Measurements from ENCODE around the gene FAM47C. TPM values are rescaled to one million over a fixed set of nuclear protein-coding genes. Genes with fewer than 3 reads are reported as not detected.
"Not testable (repeated sequence)": the region's sequence is repeated elsewhere in the genome, so short reads cannot be mapped to it uniquely, and the experiment has no call there.

The FAM47C gene
- total RNA-seq (2022) = not detected in 2 replicates
- not detected for Bru-seq, nascent RNA
- BruChase-seq, experiment 1, labeled RNA remaining after a 6-hour chase = not detected
- not detected for BruChase-seq, experiment 2, labeled RNA remaining after a 2-hour chase
- long read RNA-seq = 0 reads

GRCh38 chrX:37008182-37008581, at the start of gene FAM47C:
FAM47C (plus strand) TSS chrX:37008366; CDS start chrX:37008411, 45 bp downstream.
- POLR2A ChIA-PET; H3K4me3 Mint-ChIP-seq (ENCODE audit: unreplicated experiment); DNase-seq (ENCODE audit: unreplicated experiment); BruUV-seq (replicated peaks); H3K4me1 Mint-ChIP-seq (ENCODE audit: insufficient read depth, unreplicated experiment); intact Hi-C loops (cut with micrococcal nuclease); H3K27ac Mint-ChIP-seq (ENCODE audit: low read depth, unreplicated experiment); H3K36me3 Mint-ChIP-seq (ENCODE audit: insufficient read depth, unreplicated experiment); CTCF ChIA-PET; H3K27me3 Mint-ChIP-seq (ENCODE audit: insufficient read depth, unreplicated experiment): not testable (repeated sequence)
- H3K9me3 Mint-ChIP-seq (ENCODE audit: unreplicated experiment) = peaks cover 14% of the 10 kb centered on the region

GRCh38 chrX:36961590-36961989, 46.6 kb upstream of the FAM47C start:
- no TSS peak for BruUV-seq (replicated peaks)
- ChIA-PET POLR2A (interaction anchor here (1.0 kb wide), 1 partner anchor 11 kb away, joined by 3 read pairs; no protein-coding TSS in a partner anchor), CTCF (no interaction called here)
- Mint-ChIP-seq H3K27ac (ENCODE audit: low read depth, unreplicated experiment) (no peak overlapping the region), H3K4me1 (ENCODE audit: insufficient read depth, unreplicated experiment) (no peaks in the 10 kb centered on the region), H3K36me3 (ENCODE audit: insufficient read depth, unreplicated experiment) (no peaks in the 10 kb centered on the region), H3K4me3 (ENCODE audit: unreplicated experiment) (no peak overlapping the region), H3K9me3 (ENCODE audit: unreplicated experiment) (peaks cover 6% of the 10 kb centered on the region), H3K27me3 (ENCODE audit: insufficient read depth, unreplicated experiment) (peaks cover under 1% of the 10 kb centered on the region)
- no peak for DNase-seq (ENCODE audit: unreplicated experiment)
- intact Hi-C loops (cut with micrococcal nuclease) = no loop called here
- no peak for TF ChIP-seq CTCF (IDR thresholded peaks at IDR 0.05; ENCODE audit: unreplicated experiment)

GRCh38 chrX:36963069-36963808, 44.9 kb upstream of the FAM47C start:
- no peak for DNase-seq (ENCODE audit: unreplicated experiment)
- Mint-ChIP-seq H3K4me1 (ENCODE audit: insufficient read depth, unreplicated experiment) (no peaks in the 10 kb centered on the region), H3K9me3 (ENCODE audit: unreplicated experiment) (peaks cover 5% of the 10 kb centered on the region), H3K36me3 (ENCODE audit: insufficient read depth, unreplicated experiment) (no peaks in the 10 kb centered on the region), H3K27me3 (ENCODE audit: insufficient read depth, unreplicated experiment) (peaks cover 17% of the 10 kb centered on the region), H3K4me3 (ENCODE audit: unreplicated experiment) (no peak overlapping the region), H3K27ac (ENCODE audit: low read depth, unreplicated experiment) (no peak overlapping the region)
- no TSS peak for BruUV-seq (replicated peaks)
- CTCF ChIA-PET = no interaction called here
- POLR2A ChIA-PET = no interaction called here
- intact Hi-C loops (cut with micrococcal nuclease) = no loop called here
- TF ChIP-seq CTCF (IDR thresholded peaks at IDR 0.05; ENCODE audit: unreplicated experiment) = no peak

GRCh38 chrX:36963852-36964251, 44.3 kb upstream of the FAM47C start:
- BruUV-seq (replicated peaks) = no TSS peak
- TF ChIP-seq CTCF (IDR thresholded peaks at IDR 0.05; ENCODE audit: unreplicated experiment) = no peak
- no peak overlapping the region for H3K27ac Mint-ChIP-seq (ENCODE audit: low read depth, unreplicated experiment)
- no peak overlapping the region for H3K4me3 Mint-ChIP-seq (ENCODE audit: unreplicated experiment)
- H3K27me3 Mint-ChIP-seq (ENCODE audit: insufficient read depth, unreplicated experiment) = peaks cover 23% of the 10 kb centered on the region
- ChIA-PET POLR2A (no interaction called here), CTCF (interaction anchor here (0.7 kb wide), 1 partner anchor 30 kb away, joined by 3 read pairs; no protein-coding TSS in a partner anchor)
- no peaks in the 10 kb centered on the region for H3K36me3 Mint-ChIP-seq (ENCODE audit: insufficient read depth, unreplicated experiment)
- intact Hi-C loops (cut with micrococcal nuclease) = no loop called here
- no peaks in the 10 kb centered on the region for H3K9me3 Mint-ChIP-seq (ENCODE audit: unreplicated experiment)
- no peak for DNase-seq (ENCODE audit: unreplicated experiment)
- no peaks in the 10 kb centered on the region for H3K4me1 Mint-ChIP-seq (ENCODE audit: insufficient read depth, unreplicated experiment)

Measured in MCF 10A (cell line).